HEK293 (cell line): ENCODE data around the gene MDGA2.

Source experiments
- AEBP2 ChIP-seq: fragments of 450-650 bp; formaldehyde crosslinking; IDR thresholded peaks from 2 replicates; pipeline ENCODE4 v1.5.1; 2016; ENCODE audit warnings: missing biosample characterization, missing genetic modification characterization, borderline replicate concordance
- CTCF ChIP-seq: fragments of 450-650 bp; formaldehyde crosslinking; IDR thresholded peaks from 2 replicates; pipeline ENCODE4 v1.5.1; 2016; ENCODE audit warnings: missing biosample characterization, missing genetic modification characterization
- HOXC10 ChIP-seq: sonication (generic); formaldehyde crosslinking; IDR thresholded peaks from 2 replicates; pipeline ENCODE4 v1.8.1; 2023; ENCODE audit warnings: mild to moderate bottlenecking, missing genetic modification reagents
- MEIS1 ChIP-seq: sonication (generic); formaldehyde crosslinking; IDR thresholded peaks from 2 replicates; pipeline ENCODE4 v1.8.1; 2022; ENCODE audit warnings: missing genetic modification reagents, mild to moderate bottlenecking, borderline replicate concordance
- PRDM10 ChIP-seq: fragments of 450-650 bp; formaldehyde crosslinking; IDR thresholded peaks from 2 replicates; pipeline ENCODE4 v1.5.1; 2016; ENCODE audit warnings: missing biosample characterization, missing genetic modification characterization
- ZNF121 ChIP-seq: fragments of 450-650 bp; formaldehyde crosslinking; IDR thresholded peaks from 2 replicates; pipeline ENCODE4 v1.5.1; 2016; ENCODE audit warnings: missing biosample characterization, missing genetic modification characterization
- ZNF449 ChIP-seq: fragments of 450-650 bp; formaldehyde crosslinking; IDR thresholded peaks from 2 replicates; pipeline ENCODE4 v1.5.1; 2017; ENCODE audit warnings: missing biosample characterization, mild to moderate bottlenecking, missing genetic modification characterization, moderate library complexity
- ZNF473 ChIP-seq: fragments of 450-650 bp; formaldehyde crosslinking; IDR thresholded peaks from 2 replicates; pipeline ENCODE4 v1.5.1; 2017; ENCODE audit warnings: missing biosample characterization, missing genetic modification characterization
- ZNF514 ChIP-seq: fragments of 450-650 bp; formaldehyde crosslinking; IDR thresholded peaks from 2 replicates; pipeline ENCODE4 v1.5.1; 2016; ENCODE audit warnings: missing biosample characterization, missing genetic modification characterization
- ZSCAN16 ChIP-seq: fragments of 450-650 bp; formaldehyde crosslinking; IDR thresholded peaks from 2 replicates; pipeline ENCODE4 v1.5.1; 2016; ENCODE audit warnings: missing biosample characterization, missing genetic modification characterization

GRCh38 chr14:47619392-47619791 is 56.0 kb downstream of the MDGA2 start:
- TF ChIP-seq CTCF (tag by site-specific recombination) = no peak
- no peak for TF ChIP-seq ZNF121 (tag by site-specific recombination)
- no peak for TF ChIP-seq ZNF449 (tag by site-specific recombination)
- no peak for TF ChIP-seq ZNF473 (tag by site-specific recombination)
- no peak for TF ChIP-seq ZSCAN16 (tag by site-specific recombination)
- TF ChIP-seq PRDM10 (tag by site-specific recombination) = no peak
- no peak for TF ChIP-seq HOXC10
- TF ChIP-seq MEIS1 = no peak
- no peak for TF ChIP-seq AEBP2 (tag by site-specific recombination)
- TF ChIP-seq ZNF514 (tag by site-specific recombination) = no peak
